RWPE1 (cell line): Measurements from ENCODE around the gene DYNC1H1.
"Not testable (repeated sequence)": the region's sequence is repeated elsewhere in the genome, so short reads cannot be mapped to it uniquely, and the experiment has no call there.

Source experiments
- CTCF ChIA-PET: fragments of 350-600 bp; sonication (Branson Sonifier 250); formaldehyde crosslinking; extraction: SDS; loops from one replicate; lab custom pipeline; 2021; lab: Yijun Ruan, JAX
- POLR2A ChIA-PET: fragments of 400-600 bp; formaldehyde crosslinking; extraction: SDS; loops from one replicate; lab custom pipeline; 2020; ENCODE audit warnings: antibody characterized with exemption; ENCODE audit not compliant: low non-redundant PET; lab: Yijun Ruan, JAX
- DNase-seq: peaks from one replicate; pipeline ENCODE4 v3.0.0; 2012; ENCODE audit warnings: low spot score
- H3K27ac ChIP-seq: fragments of 450-650 bp; 2 replicates; pipeline ENCODE4 v1.5.1; 2017
- CTCF ChIP-seq: fragments of 450-650 bp; conservative IDR thresholded peaks from 2 replicates; pipeline ENCODE4 v1.5.1; 2017; ENCODE audit warnings: low read depth, mild to moderate bottlenecking

The DYNC1H1 gene

DNA sequence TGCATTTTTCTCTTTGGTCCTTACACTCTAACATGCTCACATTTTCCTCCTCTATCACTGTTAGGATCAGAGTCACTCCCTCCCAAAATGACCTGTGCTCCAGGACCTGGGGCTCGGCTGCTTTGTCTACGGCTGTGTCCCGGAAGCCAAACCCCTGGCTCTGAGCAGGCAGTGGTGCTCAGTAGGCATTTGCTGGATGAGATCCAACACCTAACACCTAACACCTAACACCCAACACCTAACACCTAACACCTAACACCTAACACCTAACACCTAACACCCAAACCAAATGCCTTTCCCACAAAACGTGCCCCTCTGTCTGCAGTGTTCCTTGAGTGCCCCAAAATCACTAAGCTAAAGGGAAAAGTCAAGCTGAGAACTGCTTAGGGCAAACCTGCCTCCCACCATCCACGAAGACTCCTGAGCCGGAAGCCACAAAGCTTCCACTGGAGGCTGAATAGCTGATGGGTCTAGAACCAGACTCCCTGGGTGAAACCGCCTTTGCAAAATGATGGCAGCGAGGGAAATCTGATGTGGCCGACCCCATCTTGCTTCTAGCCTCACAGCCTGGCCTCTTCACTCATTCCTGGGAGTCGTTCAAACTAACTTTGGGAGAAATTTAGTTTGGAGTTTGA, 93.2 kb downstream of the DYNC1H1 start:
- CTCF ChIA-PET = interaction anchor here (0.6 to 1.2 kb wide), 2 partner anchors 19 to 108 kb away, joined by 3 read pairs; no protein-coding TSS in a partner anchor
- DNase-seq = no peak
- H3K27ac ChIP-seq = no peak overlapping the region; the same call in 1 of the 2 replicates
- POLR2A ChIA-PET = no interaction called here
- TF ChIP-seq CTCF = no peak

GRCh38 chr14:102058146-102058545, 93.8 kb downstream of the DYNC1H1 start:
- DNase-seq = no peak
- CTCF ChIA-PET = interaction anchor here (0.6 to 1.2 kb wide), 2 partner anchors 19 to 1206 kb away, joined by 3 read pairs; no protein-coding TSS in a partner anchor
- POLR2A ChIA-PET = no interaction called here
- TF ChIP-seq CTCF = no peak
- no peak overlapping the region for H3K27ac ChIP-seq

GRCh38 chr14:102058961-102059360, 94.6 kb downstream of the DYNC1H1 start:
- no peak overlapping the region for H3K27ac ChIP-seq
- ChIA-PET CTCF (interaction anchor here (0.6 to 1.2 kb wide), 2 partner anchors 18 to 1207 kb away, joined by 3 read pairs; no protein-coding TSS in a partner anchor), POLR2A (no interaction called here)
- TF ChIP-seq CTCF = no peak
- no peak for DNase-seq

- H3K27ac ChIP-seq = peak overlapping the region; percentile 43
- peak; percentile 85 for DNase-seq
- POLR2A ChIA-PET = no interaction called here
- peak; percentile 51 for TF ChIP-seq CTCF
- CTCF ChIA-PET = interaction anchor here (0.7 to 2.2 kb wide), 8 partner anchors 16 to 1778 kb away, joined by 3 to 7 read pairs (median 4); no protein-coding TSS in a partner anchor
Measured at GRCh38 chr14:102063109-102063807, 98.9 kb downstream of the DYNC1H1 start.

GRCh38 chr14:102063808-102064429, 99.5 kb downstream of the DYNC1H1 start:
- ChIA-PET POLR2A (no interaction called here), CTCF (interaction anchor here (0.6 to 2.2 kb wide), 6 partner anchors 13 to 1204 kb away, joined by 3 to 7 read pairs (median 3); no protein-coding TSS in a partner anchor)
- H3K27ac ChIP-seq = peak overlapping the region; percentile 43
- no peak for DNase-seq
- TF ChIP-seq CTCF = no peak

GRCh38 chr14:102064590-102064989, 100.2 kb downstream of the DYNC1H1 start:
- POLR2A ChIA-PET, DNase-seq: not testable (repeated sequence)
- peak overlapping the region; percentile 43; the same call in 1 of the 2 replicates for H3K27ac ChIP-seq
- CTCF ChIA-PET = interaction anchor here (0.6 to 2.2 kb wide), 4 partner anchors 10 to 1204 kb away, joined by 3 to 7 read pairs (median 4); no protein-coding TSS in a partner anchor
